GM21526 (cell line): ENCODE data around the gene PRPH.
"Not testable (repeated sequence)": the region's sequence is repeated elsewhere in the genome, so short reads cannot be mapped to it uniquely, and the experiment has no call there.

Experiments
- ATAC-seq: cut with Tn5 transposase; IDR thresholded peaks from one replicate; pipeline ENCODE4 v1.9.1; 2021; ENCODE audit warnings: moderate library complexity; ENCODE audit not compliant: unreplicated experiment, low FRiP score

The PRPH gene

GRCh38 chr12:49298160-49298559 lies 3.2 kb downstream of the PRPH start:
- no peak for ATAC-seq

DNA sequence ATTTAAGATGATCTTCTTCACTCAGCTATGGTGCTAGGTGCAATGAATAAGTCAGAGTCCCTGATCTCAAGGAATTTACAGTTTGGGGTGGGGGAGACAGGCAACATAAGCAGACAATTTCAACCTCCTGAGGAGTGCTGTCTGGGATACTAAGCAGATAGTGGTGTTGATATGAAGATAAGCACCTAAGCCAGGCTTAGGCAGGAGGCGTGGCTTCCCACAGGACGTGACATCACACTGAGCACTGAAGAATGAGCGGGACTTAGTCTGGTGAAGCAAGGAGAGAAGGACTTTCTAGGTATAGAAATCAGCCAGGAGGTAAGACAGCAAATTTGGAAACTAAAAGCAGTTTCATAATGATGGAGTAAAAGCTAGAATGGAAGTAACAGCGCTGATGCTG lies 6.8 kb downstream of the PRPH start:
- ATAC-seq, result no peak

- ATAC-seq, result no peak
Observed at GRCh38 chr12:49304161-49304560, 9.2 kb downstream of the PRPH start.

GRCh38 chr12:49305762-49306510 lies 11.0 kb downstream of the PRPH start:
- ATAC-seq, result no peak

GRCh38 chr12:49309386-49309785 lies 14.4 kb downstream of the PRPH start:
- ATAC-seq, result no peak

DNA sequence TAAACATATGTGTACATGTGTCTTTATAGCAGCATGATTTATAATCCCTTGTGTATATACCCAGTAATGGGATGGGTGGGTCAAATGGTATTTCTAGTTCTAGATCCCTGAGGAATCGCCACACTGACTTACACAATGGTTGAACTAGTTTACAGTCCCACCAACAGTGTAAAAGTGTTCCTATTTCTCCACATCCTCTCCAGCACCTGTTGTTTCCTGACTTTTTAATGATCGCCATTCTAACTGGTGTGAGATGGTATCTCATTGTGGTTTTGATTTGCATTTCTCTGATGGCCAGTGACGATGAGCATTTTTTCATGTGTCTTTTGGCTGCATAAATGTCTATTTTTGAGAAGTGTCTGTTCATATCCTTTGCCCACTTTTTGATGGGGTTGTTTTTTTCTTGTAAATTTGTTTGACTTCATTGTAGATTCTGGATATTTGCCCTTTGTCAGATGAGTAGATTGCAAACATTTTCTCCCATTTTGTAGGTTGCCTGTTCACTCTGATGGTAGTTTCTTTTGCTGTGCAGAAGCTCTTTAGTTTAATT lies 15.6 kb downstream of the PRPH start:
- ATAC-seq, result not testable (repeated sequence)

DNA sequence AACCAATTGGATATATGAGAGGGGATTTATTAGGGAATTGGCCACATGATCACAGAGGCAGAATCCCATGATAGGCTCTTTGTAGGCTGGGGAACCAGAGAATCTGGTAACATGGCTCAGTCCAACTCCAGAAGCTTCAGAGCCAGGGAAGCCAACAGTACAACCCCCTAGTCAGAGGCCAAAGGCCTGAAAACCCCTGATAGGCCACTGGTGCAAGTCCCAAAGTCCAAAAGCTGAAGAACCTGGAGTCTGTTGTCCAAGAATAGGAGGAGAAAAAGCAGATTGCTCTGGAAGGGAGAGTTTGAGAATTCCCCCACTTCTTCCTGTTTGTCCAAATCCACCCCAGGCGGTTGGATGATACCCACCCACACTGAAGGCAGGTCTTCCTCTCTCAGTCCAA lies 19.9 kb downstream of the PRPH start:
- ATAC-seq, result no peak

DNA sequence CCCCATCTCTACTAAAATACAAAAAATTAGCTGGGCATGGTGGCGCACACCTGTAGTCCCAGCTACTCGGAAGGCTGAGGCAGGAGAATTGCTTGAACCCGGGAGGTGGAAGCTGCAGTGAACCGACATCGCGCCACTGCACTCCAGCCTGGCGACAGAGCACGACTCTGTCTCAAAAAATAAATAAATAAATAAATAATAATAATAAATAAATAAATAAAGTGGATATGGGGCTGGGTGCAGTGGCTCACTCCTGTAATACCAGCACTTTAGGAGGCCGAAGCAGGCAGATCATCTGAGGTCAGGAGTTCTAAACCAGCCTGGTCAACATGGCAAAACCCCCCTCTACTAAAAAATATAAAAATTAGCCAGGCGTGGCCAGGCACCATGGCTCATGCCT lies 22.2 kb downstream of the PRPH start:
- not testable (repeated sequence) for ATAC-seq

DNA sequence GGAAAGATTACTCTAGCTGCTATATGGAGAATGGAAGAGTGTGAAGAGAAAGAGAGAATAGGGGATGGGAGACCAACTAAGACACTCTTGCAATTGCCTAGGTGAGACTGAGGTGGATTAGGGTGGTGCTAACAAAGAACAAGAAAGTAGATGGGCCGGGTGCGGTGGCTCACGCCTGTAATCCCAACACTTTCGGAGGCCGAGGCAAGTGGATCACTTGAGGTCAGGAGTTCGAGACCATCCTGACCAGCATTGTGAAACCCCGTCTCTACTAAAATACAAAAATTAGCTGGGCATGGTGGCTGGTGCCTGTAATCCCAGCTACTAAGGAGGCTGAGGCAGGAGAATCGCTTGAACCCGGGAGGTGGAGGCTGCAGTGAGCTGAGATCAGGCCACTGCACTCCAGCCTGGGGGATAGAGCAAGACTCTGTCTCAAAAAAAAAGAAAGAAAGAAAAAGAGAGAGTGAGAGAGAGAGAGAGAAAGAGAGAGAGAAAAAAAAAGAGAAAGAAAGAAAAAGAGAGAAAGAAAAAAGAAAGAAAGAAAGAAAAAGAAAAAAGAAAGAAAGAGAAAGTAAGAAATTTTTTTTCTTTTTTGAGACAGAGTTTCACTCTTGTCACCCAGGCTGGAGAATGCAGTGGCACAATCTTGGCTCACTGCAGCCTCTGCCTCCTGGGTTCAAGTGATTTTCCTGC lies 25.6 kb downstream of the PRPH start:
- not testable (repeated sequence) for ATAC-seq

DNA sequence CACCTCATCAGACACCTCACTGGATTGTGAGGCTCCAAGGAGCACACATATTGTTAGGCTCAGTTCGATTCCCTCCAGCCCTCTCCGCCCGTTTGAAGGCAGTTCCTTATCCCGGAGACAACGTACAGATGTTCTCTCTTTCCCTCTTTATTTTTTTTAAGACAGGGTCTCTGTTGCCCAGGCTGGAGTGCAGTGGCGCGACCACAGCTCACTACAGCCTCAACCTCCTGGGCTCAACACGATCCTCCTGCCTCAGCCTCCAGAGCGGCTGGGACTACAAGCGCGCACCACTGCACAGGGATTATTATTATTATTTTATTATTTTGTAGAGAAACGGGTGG lies 27.4 kb downstream of the PRPH start:
- no peak for ATAC-seq

DNA sequence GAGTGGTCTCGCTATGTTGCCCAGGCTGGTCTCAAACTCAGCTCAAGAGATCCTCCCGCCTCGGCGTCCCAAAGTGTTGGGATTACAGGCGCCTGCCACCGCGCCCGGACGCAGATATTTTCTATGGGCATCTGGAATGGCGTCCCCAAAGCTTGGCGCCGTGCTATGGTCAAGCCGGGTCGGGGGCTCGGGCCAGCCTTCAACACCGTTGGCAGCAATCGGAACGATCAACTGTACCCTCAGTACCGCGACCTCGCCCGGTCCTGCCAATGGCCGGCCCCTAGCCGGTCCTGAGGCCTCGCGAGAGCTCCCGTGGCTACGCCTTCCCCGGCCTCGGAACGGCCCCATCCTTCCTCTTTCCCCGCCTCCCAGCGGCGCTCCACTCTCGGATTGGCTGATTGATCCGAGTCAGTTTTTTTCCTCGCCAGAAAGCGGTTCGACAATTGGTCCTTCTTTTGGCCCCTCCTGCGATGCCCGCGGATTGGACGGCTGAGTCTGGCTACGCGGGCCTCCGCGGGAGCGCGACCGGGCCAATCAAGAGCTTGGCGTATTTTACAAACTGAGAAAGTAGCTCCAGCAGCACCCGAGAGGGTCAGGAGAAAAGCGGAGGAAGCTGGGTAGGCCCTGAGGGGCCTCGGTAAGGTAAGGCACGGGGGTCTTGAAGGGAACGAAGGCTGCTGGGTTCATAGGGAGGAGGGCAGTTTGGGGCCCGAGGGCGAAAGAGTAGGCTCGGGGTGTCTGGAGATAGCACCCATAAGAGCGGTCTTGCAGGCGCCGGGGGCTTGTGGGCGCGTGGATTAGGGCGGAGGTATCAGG lies 28.0 kb downstream of the PRPH start, which contains the start of gene TROAP:
Gene TROAP (plus strand): TSS at position 548 of the 816 bp plus-strand sequence. CDS start 354 bp downstream, outside the sequence.
- peak; percentile 96 for ATAC-seq

- ATAC-seq, result no peak
Observed at GRCh38 chr12:49323524-49324097, 28.7 kb downstream of the PRPH start.

GRCh38 chr12:49325606-49326005 lies 30.7 kb downstream of the PRPH start:
- no peak for ATAC-seq

DNA sequence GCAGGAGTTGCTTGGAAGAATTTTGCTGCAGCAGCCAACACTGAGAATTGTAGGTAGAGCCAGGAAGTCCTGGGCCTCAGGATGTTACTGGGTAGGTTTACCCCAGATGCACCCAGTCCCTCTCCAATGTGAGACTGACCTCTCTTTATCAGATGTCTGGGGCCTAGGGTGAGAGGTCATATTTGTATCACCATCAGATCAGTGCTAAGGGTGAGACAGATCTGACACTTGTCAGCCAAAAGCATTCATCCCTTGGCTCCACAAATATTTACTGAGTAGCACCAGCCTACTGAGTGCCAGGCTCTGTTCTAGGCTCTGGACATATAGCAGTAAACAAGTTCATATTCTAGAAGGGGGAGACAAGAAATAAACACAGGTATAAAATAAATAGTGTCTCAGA lies 32.4 kb downstream of the PRPH start:
- no peak for ATAC-seq

DNA sequence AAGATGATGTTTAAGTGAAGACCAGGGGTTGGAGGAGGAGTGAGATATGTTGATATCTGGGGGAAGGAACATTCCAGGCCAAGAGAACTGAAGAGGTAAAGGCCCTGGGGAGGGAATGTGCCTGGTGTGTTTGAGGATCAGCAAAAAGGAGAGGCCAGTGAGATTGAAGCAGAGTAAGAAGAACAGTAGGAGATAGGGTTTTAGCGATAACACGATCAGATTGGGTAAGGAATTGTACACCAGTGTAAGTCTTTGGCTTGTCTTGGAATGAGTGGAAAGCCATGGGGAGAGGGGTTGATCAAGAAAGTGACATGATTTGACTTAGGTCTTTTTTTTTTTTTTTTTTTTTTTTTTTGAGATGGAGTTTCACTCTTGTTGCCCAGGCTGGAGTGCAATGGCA lies 32.9 kb downstream of the PRPH start:
- no peak for ATAC-seq

DNA sequence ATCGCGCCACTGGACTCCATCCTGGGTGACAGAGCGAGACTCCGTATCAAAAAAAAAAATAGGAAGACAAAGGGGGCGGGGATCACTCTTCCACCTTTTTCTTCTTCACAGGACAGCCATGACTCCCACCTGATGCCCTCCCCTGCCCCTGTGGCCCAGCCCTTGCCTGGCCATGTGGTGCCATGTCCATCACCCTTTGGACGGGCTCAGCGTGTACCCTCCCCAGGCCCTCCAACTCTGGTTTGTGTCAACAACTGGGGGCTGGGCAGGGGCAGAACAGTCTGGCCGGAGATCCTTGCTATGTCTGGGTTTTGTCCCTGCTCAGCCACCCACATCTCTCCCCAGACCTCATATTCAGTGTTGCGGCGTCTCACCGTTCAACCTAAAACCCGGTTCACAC lies 33.9 kb downstream of the PRPH start:
- no peak for ATAC-seq

- ATAC-seq, result no peak
Observed at GRCh38 chr12:49330032-49330619, 35.2 kb downstream of the PRPH start.

GRCh38 chr12:49330631-49331379 lies 35.9 kb downstream of the PRPH start:
- ATAC-seq, result no peak

- ATAC-seq, result no peak
Observed at GRCh38 chr12:49331380-49332222, 36.7 kb downstream of the PRPH start.
